GM18951 (cell line): Measurements from ENCODE around the gene ZBTB8OS.
"Not testable (repeated sequence)": the region's sequence is repeated elsewhere in the genome, so short reads cannot be mapped to it uniquely, and the experiment has no call there.

ENCODE experiments used
- POLR2A ChIP-seq: IDR thresholded peaks from 4 replicates; pipeline ENCODE4 v1.6.1; 2011; ENCODE audit warnings: mild to moderate bottlenecking; ENCODE audit not compliant: insufficient read length, insufficient read depth; ENCODE audit errors: extremely low read depth
- in situ Hi-C: fragments of 300-500 bp; cut with MboI; formaldehyde crosslinking; loops from one replicate; pipeline ENCODE4 v1.12.0; 2022; ENCODE audit warnings: low sequenced_read_pairs, mixed read lengths, inconsistent platforms; ENCODE audit not compliant: unreplicated experiment

Gene ZBTB8OS

GRCh38 chr1:32650248-32650751 lies at the start of gene ZBTB8OS:
Gene ZBTB8OS (minus strand): TSS chr1:32650550. CDS start chr1:32650529, 21 bp downstream.
- in situ Hi-C loops, result no loop called here
- TF ChIP-seq POLR2A, result peak; percentile 82

GRCh38 chr1:32696996-32697395 lies 46.6 kb upstream of the ZBTB8OS start:
- in situ Hi-C loops, result not testable (repeated sequence)

DNA sequence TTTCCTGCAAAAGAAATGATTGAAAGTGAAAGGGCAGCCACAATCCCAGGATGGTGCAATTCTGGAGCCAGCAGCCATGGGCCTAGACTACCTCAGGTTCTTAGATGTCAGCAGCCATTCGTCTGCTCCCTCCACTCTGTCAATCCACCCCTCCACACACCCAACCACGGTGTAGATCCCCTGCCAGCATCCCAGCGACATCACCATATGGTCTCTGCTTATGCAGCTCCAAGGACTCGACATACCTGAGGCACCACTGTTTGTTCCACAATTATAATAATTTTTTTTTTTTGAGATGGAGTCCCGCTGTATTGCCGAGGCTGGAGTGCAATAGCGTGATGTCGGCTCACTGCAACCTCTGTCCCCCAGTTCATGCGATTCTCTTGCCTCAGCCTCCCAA lies 45.7 kb upstream of the ZBTB8OS start:
- in situ Hi-C loops, result no loop called here
- TF ChIP-seq POLR2A, result no peak

- in situ Hi-C loops, result no loop called here
- TF ChIP-seq POLR2A, result no peak
These were observed 45.0 kb upstream of the ZBTB8OS start for GRCh38 chr1:32695098-32695904.

GRCh38 chr1:32693455-32694174 lies 43.3 kb upstream of the ZBTB8OS start:
- no peak for TF ChIP-seq POLR2A
- in situ Hi-C loops, result no loop called here

DNA sequence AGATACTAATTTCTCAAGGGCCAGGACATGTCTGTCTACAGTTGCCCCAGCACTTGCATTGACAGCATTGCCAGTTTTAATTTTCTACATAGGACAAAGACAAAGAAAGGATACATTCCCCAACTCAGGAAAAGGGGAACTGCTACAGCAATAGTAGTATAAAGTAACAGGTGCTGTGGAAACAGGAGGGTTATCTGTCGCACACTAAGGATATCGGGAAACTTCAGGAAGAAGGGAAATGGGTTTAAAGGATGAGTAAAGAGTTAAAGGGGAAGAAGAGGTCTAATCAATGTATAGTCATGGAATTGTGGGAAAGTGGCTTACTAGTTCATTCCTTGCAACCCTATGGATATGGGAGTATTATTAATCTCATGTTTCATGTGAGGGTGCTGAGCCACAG lies 36.0 kb upstream of the ZBTB8OS start:
- in situ Hi-C loops, result no loop called here
- TF ChIP-seq POLR2A, result no peak

- TF ChIP-seq POLR2A, result no peak
- in situ Hi-C loops, result no loop called here
These were observed 35.1 kb upstream of the ZBTB8OS start for GRCh38 chr1:32685498-32685897.

DNA sequence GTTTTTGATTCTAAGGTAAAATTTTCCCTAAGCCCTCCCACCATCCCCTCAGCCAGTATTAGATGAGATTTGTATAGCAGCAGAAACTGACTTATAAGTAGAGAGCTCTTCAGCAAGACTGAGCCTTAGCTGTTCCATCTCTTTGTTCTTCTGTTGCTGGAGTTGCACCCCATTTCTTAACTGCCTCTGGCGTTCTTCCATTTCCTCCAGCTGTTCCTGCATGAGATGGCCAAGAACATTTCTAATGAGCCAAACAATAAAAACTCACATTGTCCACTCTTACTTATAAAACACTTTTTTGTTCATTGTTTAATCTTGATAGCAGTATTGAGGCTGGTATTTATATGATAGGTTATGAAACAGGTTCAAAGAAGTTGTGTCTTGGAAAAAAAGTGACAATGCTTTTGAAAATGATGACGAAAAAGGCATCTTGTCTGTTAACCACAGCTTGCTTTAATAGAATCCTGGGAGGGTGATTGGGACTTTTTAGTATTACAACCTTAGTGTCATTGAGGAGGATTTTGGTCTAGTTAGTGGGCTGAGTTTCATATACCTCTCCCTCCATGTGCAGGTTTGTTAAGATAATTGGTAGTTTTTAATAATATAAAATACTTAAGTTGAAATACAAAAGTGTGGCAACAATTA lies 33.9 kb upstream of the ZBTB8OS start:
- in situ Hi-C loops, result no loop called here
- no peak for TF ChIP-seq POLR2A

- in situ Hi-C loops, result no loop called here
- TF ChIP-seq POLR2A, result no peak
These were observed 33.0 kb upstream of the ZBTB8OS start for GRCh38 chr1:32683397-32683796.

- in situ Hi-C loops, result no loop called here
- TF ChIP-seq POLR2A, result no peak
These were observed 31.6 kb upstream of the ZBTB8OS start for GRCh38 chr1:32681999-32682398.

DNA sequence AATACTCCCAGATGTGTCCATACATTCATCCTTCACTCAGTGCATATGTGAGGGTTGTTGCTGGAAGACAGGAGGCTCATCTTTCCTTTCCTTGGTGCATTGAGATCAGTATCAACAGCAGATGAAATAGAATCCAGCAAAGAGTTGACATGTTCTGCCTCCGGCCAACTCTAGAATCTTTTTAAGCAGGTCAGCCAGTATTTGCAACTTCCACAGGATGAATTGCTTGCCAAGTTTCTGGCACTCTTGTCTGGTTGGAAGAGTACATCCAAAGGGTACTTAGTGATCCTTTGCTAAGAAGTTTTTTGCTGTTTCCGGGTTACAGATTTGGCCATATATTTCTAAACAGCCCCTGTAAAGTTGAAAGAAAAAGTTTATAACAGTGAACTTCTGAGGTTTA lies 31.2 kb upstream of the ZBTB8OS start:
- no peak for TF ChIP-seq POLR2A
- in situ Hi-C loops, result no loop called here

GRCh38 chr1:32680642-32681041 lies 30.3 kb upstream of the ZBTB8OS start:
- TF ChIP-seq POLR2A, result no peak
- in situ Hi-C loops, result no loop called here

DNA sequence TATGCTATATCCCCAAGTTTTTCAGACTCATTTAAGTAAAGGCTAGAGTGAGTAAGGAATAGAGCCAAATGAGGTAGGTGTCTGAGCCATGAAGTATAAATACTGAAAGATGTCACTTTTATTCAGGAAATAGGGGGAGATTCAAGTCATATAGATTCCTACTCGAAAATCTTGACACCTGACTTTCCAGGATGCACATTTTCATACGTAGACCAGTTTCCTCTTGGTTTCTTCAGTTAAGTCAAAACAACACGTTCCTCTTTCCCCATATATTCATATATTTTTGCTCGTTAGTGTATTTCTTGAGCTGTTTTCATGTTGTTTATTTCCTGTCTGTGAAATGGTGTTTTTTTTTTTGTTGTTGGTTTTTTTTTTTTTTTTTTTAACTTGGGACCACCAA lies 29.6 kb upstream of the ZBTB8OS start:
- in situ Hi-C loops, result not testable (repeated sequence)
